Measurements from ENCODE around the gene BCL2L2. TPM values are rescaled to one million over a fixed set of nuclear protein-coding genes. Genes with fewer than 3 reads are reported as not detected.

Gene BCL2L2
- total and polyA plus RNA-seq, 2 of the 8 experiments (the other 6 are each of a cell fraction or from before 2014, with no cell fraction given): 9.3 to 13.8 TPM

- TF ChIP-seq TBP (IDR thresholded peaks at IDR 0.05; ENCODE audit: low read depth, low read length) (peak; percentile 4; the same call in 1 of the 2 replicates), MAX (IDR thresholded peaks at IDR 0.05) (peak; percentile 26), CTBP2 (IDR thresholded peaks at IDR 0.05; ENCODE audit: borderline replicate concordance, insufficient read depth, insufficient read length, low read length) (no peak), POLR2A (IDR thresholded peaks at IDR 0.05; ENCODE audit: control extremely low read depth in 1 of 2, low read depth in 2 of 2, low read length in 2 of 2) (peak in 1 of 2 experiments; percentile 50; a peak in 1 of 3 replicates), KDM4A (IDR thresholded peaks at IDR 0.05; ENCODE audit: low read depth, low read length, severe bottlenecking) (peak; percentile 37), SP1 (IDR thresholded peaks at IDR 0.05; ENCODE audit: low read depth, low read length) (peak; percentile 94), TAF7 (optimal IDR thresholded peaks at IDR 0.05; ENCODE audit: borderline replicate concordance, low read depth, low read length) (peak; percentile 64), JUN (IDR thresholded peaks at IDR 0.05; ENCODE audit: low read depth, low read length) (no peak), SAP30 (IDR thresholded peaks at IDR 0.05; ENCODE audit: insufficient read depth, insufficient replicate concordance, low read length) (no peak), SRF (IDR thresholded peaks at IDR 0.05; ENCODE audit: low read depth, low read length) (no peak), GABPA (IDR thresholded peaks at IDR 0.05; ENCODE audit: borderline replicate concordance, insufficient read depth, low read length) (no peak), ASH2L (IDR thresholded peaks at IDR 0.05; ENCODE audit: low read length) (peak; percentile 50), HDAC6 (IDR thresholded peaks at IDR 0.05; ENCODE audit: low read depth, low read length) (no peak), CEBPB (IDR thresholded peaks at IDR 0.05; ENCODE audit: low read depth, low read length) (no peak), HDAC2 (IDR thresholded peaks at IDR 0.05; ENCODE audit: borderline replicate concordance in 1 of 2, low read depth in 2 of 2, low read length in 2 of 2) (peak in 1 of 2 experiments; percentile 89; a peak in 1 of 4 replicates), BACH1 (IDR thresholded peaks at IDR 0.05; ENCODE audit: low read length) (peak; percentile 88)
Measured at GRCh38 chr14:23286020-23286901, 20.4 kb upstream of the BCL2L2 start, which contains the start of gene HOMEZ (continued).

Data from H1 (cell line).